Islet precursor cell (in vitro differentiated cells): ENCODE results near the gene NEU1.

Experiments
- DNase-seq: peaks from one replicate; pipeline ENCODE4 v3.0.0-alpha.2; 2018

Gene NEU1

DNA sequence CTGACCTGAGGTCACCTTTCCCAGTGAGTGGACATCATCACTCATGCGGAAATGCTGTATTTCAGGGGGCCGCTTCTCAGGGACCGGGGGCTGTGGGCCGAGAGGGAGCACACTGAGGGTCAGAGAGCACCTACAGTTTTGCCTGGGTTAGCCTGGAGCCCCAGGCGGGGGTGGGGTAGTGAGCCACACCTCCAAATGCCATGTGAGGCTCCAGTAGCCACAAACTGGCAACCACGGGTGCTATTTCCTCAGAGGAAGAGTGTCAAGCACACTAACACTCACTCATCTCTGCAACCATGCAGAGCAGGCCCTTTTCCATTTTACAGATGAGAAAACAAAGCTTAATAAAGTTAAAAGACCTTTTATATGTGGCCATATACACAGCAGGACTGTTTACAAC, 30.2 kb upstream of the NEU1 start:
- DNase-seq: no peak

- DNase-seq: no peak
Observed at GRCh38 chr6:31889331-31889972, 26.8 kb upstream of the NEU1 start.

DNA sequence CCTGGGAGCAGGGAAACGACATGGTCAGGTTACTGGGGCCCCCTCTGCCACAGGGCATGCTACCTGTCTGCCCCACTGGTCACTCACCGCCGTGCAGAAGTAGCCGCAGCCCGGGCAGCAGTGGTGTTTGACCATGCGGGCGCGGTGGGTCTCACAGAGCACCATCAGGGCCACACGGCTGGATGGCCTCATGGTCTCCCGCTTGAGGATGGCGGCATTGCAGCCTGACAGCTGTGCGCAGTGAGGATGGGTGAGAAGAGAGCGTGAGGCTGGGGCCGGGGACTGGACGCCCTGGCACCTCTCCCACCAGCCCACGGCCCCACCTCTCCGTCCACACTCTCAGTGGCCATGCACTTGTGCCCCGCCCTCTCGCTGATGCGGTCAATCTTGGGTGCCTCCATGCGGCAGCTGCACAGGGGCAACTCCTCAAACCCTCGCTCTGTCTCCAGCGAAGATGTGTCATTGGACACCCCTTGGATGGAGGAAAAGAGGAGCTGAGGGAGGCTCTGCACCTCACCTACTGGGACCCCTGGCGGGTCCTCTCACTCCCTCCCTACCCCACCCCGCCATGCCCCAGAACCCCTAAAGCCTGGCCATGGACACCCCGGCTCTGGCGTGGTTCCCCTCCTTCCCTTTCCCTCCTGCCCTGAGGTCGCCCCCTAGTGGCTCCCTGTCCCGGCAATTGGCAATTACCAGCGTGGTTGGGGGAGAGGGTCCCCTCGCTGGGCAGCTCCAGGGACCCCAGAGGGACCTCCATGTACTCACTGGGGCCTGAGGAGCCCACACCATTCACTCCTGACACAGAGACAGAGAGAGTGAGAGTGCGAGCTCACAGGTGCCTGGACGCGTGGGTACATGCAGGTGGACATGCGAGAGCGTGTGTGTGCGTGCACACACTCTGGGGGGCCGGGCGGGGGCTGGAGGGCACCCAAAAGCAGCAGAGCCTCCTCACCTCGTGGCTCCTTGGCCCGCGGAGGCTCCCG, 25.9 kb upstream of the NEU1 start:
- DNase-seq: no peak

DNA sequence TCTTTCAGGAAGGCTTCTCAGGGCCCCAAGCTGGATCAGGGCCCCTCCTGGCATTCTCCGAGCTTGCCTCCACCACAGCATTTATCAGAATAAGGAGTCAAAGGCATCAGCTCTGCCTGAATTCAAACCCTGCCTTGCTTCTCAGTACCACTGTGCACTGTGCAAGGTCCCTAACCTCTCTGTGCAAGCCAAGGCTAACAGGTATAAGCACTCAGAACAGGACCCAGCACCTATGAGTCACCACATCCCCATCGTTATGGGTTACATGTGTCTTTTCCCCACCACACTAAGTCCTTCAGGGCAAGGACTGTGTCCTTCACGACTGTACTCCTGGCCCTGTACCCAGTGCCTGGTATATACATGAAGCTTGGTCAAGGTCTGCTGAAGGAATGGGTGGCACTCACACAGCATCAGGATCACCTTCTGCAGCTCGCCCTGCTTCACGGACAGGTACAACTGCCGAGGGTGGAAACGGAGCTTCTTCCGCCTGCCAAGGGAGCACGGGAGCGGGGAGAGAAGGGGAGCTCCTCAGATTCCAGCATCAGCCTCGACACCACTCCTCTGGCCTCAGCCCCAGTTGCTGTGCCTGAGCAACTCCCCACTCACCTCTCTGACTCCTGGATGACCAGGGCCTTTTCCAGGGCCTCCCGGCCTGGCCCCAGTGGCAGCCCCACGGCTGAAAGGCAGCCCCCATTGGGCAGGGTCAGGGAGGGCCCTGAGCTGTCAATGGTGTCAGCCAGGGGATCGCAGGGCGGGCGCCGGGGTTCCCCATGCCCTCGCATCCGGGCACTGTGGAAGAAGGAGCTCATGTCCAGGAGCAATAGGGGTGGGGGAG, 24.8 kb upstream of the NEU1 start:
- DNase-seq: no peak

DNA sequence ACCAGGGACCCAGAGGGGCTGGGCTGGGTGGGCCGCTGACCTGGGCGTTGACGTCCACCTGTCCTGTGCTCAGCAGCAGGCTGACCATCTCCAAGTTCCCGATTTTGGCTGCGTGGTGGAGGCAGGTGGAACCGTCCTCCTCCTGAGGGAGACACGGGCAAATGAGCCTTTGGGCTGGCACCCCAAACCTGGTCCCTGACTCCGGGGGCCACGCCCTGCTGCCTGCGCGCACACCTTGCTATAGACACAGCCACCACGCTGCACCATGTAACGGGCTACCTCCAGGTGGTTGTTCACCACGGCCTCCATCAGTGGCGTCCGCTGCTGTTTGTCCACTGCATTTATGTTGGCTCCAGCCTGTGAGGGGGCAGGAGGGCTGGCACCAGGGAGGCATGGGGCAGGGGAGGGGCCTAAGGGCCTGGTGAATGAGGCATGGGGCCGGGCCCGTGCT, 23.9 kb upstream of the NEU1 start:
- no peak for DNase-seq

- no peak for DNase-seq
Observed at GRCh38 chr6:31884528-31885035, 22.0 kb upstream of the NEU1 start.

- DNase-seq: no peak
Observed at GRCh38 chr6:31883676-31884075, 21.1 kb upstream of the NEU1 start.

- DNase-seq: no peak
Observed at GRCh38 chr6:31882344-31882743, 19.7 kb upstream of the NEU1 start.

DNA sequence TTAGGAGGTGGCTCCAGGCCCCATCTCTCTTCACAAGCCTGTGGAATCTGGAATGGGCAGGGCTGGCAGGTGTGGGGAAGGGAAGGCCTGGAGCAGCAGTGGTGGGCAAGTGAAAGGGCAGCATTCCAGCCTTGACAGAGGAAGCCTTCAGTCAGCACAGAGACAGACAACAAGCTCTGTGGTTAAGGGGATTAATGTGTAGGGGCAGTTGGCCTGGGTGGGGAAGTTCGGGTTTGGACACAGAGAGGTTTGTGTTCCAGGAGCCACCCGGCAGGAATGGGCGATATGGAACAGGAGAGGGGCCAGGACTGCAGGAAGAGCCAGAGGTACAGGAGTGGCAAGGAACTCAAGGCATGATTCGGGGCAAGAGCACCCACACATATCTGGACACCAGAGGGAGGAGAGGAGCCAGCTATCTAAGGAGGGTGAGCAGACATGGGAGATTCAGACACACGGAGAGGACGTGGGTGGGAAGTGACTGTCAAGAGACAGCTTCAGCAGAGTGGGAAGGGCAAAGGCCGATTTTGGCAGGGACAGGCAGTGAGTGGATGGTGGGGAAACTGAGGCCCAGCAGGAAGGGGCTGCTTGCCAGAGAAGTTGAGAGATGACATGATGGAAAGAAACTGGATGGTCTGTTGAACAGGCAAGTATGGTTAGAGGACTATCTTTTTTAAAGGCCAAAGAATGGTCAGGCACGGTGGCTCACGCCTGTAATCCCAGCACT, 18.7 kb upstream of the NEU1 start:
- no peak for DNase-seq

DNA sequence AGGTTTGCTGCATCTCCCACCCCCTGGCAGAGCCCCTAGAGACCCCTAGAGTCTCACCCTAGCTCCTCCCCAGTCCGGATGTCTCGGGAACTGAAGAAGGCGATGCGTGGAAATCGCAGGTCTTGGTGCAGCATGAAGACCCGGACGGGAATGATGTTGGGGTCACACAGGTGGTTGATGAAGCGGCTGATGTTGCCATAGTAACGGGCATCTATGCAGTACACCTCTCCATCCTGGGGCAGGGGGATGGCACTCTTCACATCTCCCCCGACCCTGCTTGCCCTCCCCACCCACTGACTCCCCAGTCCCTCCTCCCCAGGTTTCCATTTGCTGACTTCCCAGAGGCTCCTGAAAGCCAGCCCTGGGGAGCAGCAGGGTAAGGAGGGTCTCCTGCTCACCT, 18.0 kb upstream of the NEU1 start:
- DNase-seq: no peak

DNA sequence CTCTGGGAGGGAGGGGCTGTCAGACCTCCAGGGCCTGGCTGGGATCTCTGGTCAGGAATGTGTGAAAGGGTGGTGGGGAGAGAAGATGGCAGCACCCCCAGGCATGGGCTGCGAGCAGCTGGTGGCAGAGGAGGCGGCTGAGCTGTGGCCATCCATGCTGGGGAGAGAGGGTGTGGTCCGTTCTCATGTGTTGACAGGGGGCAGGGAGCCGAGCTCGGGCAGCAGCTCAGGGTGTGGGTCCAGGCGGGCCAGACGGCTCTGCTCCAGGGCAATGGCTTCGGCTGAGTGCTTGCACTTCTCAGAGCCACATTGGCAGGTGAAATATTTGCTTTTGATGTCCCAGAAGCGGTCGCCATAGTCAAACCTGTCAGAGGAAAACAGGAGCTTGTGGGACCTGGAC, 17.3 kb upstream of the NEU1 start:
- DNase-seq: no peak

DNA sequence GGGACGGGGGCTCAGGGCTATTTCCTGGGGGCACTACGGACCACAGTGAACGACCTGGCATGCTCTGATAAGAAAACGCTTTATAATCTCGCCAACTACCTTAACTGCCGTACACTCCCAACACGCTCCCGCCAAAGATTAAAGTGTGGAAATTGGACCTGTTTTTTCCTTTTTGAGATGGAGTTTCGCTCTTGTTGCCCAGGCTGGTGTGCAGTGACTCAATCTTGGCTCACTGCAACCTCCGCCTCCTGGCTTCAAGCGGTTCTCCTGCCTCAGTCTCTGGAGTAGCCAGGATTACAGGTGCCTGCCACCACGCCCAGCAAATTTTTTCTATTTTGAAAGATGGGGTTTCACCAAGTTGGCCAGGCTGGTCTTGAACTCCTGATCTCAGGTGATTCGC, 16.5 kb upstream of the NEU1 start:
- DNase-seq: no peak

GRCh38 chr6:31878726-31879125, 16.1 kb upstream of the NEU1 start, which contains the start of gene SLC44A4:
Gene SLC44A4, minus strand, starts transcription at chr6:31878997. Its CDS starts 17 bp downstream, at chr6:31878980.
- DNase-seq: no peak

DNA sequence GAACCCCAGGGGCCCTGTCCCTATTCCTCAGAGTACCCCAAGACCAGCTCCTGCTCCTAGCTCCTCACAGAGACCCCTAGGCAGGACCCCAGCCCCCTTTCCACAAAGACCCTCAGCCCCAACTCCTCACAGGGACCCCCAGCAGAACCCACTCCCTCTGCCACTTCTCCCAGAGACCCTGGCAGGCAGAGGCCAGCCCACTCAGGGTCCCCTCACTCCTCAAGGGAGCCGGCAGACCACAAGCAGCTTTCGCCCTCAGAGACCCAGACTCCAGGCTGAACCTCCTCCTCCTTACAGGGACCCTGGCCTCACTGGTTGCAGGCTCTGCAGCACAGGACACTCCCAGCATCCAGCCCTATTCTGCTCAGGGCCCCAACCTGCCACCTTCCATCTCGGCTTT, 15.6 kb upstream of the NEU1 start:
- DNase-seq: no peak

DNA sequence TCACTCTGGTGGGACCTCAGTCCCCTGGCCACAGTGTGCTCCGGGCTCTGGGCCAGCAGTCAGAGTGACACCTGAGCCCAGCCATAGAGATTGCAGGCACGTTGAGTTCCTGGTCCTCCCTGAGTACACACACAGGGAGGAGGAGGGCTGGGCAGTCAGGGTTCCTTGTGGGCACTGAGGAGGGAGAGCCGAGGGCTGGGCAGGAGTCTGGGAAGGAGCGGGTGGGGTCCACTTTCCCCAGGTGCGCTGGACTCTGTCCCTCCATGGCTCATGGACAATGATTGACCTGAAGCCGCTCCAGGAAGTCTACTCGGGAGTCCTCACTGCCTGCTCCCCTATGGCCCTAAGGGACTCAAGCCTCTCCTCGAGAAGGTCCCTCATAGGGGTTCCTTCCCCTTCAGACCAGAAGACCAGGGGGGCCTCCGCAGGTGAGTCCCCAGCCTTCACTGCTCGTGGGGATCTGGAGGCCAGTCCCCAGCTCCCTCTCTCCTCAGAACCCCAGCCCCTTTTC, 15.1 kb upstream of the NEU1 start:
- DNase-seq: no peak

- no peak for DNase-seq
Observed at GRCh38 chr6:31877125-31877650, 14.6 kb upstream of the NEU1 start.

- DNase-seq: no peak
Observed at GRCh38 chr6:31876357-31876756, 13.7 kb upstream of the NEU1 start.

DNA sequence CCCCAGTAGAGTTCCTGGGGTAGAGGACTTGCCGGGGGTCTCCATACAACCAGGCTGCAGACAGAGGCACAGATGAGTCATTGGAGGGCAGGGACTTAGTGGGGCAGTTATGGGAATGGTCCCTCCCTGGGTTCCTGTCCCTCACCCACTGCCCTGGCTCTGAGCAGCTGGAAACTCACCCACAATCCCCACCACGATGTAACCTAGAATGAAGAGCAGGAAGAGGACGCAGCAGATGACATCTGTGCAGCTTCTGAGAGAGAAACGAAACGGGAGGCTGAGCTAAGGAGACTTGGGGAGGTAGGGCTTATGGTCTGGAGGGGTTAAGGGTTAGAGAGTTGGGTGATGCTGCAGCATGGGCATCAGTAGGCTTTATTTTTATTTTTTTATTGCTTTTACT, 13.3 kb upstream of the NEU1 start:
- no peak for DNase-seq

- DNase-seq: no peak
Observed at GRCh38 chr6:31874836-31875572, 12.4 kb upstream of the NEU1 start.

GRCh38 chr6:31874084-31874670, 11.6 kb upstream of the NEU1 start:
- no peak for DNase-seq
